Activated CD4-positive, alpha-beta T cell treated with anti-CD3 and anti-CD28 coated beads for 48 hours (primary cell): ENCODE measurements around the gene UGP2.
"Not testable (repeated sequence)": the region's sequence is repeated elsewhere in the genome, so short reads cannot be mapped to it uniquely, and the experiment has no call there.

Source experiments
- DNase-seq: peaks from one replicate; pipeline ENCODE4 v3.0.0-alpha.2; 2020

The UGP2 gene

DNA sequence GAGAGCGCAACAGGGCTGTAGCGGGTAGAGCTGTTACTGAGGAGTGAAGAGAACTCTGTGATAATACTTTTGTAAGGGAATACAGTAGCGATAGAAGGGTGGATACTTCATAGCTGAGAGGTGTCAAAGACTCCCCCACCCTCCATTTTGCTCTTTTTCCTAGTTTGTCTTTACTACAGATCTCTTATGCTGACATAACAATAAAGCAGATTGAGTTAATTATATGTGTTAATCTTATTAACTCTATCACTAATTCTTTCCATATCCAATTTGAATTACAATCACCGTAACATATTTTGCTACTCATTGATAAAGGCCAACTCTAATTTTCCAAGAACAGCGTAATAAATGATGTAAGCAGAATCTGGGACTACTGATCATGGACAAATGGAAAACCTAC is 57.1 kb downstream of the UGP2 start:
- DNase-seq, result no peak

DNA sequence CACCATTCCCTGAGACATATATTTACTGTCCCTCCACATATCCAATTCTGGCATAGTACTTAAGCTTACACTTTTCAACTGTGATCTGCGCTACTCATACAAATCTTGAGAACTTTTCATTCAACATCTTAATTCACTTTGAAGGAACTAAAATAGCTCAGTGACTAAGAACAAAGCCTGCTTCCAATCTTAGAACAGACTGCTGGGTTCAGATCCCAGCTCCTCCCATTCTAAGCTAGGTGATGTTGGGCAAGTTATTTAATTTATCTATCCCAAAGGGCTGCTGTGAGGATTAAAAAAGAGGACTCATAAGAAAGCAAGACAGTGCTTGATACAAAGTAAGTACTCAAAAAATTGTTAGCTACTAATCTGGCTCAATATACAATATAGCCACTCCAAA is 57.9 kb downstream of the UGP2 start:
- DNase-seq, result no peak

DNA sequence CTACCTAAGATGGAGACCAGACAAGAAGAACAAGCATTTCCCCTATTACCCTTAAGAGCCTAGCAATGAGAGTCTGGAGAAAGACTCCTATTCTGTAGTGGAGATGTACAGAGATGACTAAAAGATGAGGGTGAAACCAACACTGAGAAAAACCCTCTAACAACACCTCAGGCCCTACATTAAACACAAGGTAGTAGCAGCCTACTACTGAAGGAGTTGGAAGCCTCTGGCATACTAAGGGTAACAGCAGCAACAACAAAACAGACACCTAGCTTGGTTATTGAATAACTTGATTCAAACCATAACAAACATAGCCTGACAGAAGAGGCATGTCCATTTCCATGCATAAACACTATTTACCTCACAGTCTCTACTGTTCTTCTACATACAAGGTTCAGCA is 60.5 kb downstream of the UGP2 start:
- no peak for DNase-seq

DNA sequence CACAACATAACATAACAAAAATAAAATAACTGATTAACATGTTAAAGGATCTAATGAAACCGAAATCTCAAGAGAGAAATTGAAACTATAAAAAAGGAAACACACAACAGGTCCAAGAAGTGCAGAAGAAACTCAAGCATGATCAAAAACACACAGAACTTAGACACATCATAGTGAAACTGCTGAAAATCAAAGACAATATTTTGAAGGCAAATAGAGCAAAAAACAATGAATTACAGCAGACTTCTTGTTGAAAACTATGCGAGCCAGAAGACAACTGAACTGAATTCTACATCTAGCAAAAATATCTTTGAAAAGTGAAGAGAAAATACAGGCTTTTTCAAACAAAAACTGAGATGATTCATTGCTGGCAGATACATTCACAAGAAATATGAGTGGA is 61.3 kb downstream of the UGP2 start:
- no peak for DNase-seq

DNA sequence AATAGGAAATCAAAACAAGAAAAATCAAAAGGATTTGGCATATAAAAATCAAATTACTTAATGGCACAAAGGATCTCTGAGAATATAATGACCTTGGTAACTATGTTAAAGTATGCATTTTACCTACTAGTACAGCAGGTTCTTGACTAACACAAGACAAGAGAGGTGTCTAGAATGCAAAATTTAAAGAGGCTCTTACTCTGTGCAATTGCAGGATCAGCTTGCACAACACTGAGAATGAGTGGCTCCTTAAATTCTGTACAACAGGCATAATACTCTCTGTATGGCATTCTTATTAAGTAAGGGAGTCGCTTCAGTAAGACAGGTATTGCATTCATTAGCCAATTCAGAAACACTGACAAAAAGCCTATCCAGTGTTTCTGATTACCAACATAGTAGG is 72.6 kb downstream of the UGP2 start:
- no peak for DNase-seq

DNA sequence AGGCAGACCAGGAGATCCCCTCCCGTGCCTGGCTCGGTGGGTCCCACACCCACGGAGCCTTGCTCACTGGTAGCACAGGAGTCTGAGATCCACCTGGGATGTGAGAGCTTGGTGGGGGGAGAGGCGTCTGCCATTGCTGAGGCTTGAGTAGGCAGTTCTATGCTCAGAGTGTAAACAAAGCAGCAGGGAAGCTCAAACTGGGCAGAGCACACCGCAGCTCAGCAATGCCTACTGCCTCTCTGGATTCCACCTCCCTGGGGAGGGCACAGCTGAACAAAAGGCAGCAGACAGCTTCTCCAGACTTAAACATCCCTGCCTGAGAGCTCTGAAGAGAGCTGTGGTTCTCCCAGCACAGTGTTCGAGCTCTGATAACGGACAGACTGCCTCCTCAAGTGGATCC is 85.1 kb downstream of the UGP2 start:
- DNase-seq, result no peak

DNA sequence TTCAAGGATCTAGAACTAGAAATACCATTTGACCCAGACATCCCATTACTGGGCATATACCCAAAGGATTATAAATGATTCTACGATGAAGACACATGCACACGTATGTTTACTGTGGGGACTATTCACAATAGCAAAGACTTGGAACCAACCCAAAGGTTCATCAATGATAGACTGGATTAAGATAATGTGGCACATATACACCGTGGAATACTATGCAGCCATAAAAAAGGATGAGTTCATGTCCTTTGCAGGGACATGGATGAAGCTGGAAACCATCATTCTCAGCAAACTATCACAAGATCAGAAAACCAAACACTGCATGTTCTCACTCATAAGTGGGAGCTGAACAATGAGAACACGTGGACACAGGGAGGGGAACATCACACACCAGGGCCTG is 90.4 kb downstream of the UGP2 start:
- not testable (repeated sequence) for DNase-seq
